K562 (cell line): ENCODE measurements around the gene ODAD4. TPM values are rescaled to one million over a fixed set of nuclear protein-coding genes. Genes with fewer than 3 reads are reported as not detected.

ENCODE experiments used
- ATAC-seq: fragments of 200-7000 bp; cut with Tn5 transposase; 3 replicates; pipeline ENCODE4 v1.9.1; 2020; ENCODE audit warnings: moderate library complexity
- BruUV-seq: library from RNA; stranded (reverse); fragments of 400-500 nt; replicated peaks from 2 replicates; lab custom pipeline; 2021; lab: Mats Ljungman, UMichigan
- CTCF ChIA-PET: fragments of 300-600 bp; formaldehyde crosslinking; extraction: SDS; loops from one replicate; lab custom pipeline; 2021; ENCODE audit warnings: low intra/inter-chr PET ratio; lab: Yijun Ruan, JAX
- POLR2A ChIA-PET: fragments of 300-600, 350-650 bp; sonication (Branson Sonifier 250); formaldehyde crosslinking; extraction: SDS; loops from one replicate; lab custom pipeline; 2021; ENCODE audit warnings: antibody characterized with exemption, inconsistent platforms; lab: Yijun Ruan, JAX
- DNase-seq, 4 experiments: peaks; one replicate each; pipeline versions ENCODE4 v3.0.0 to v3.0.0-alpha.2; 2011 to 2018; ENCODE audit warnings: low spot score in 3 of 4, mixed read lengths in 3 of 4; ENCODE audit errors: extremely low read depth in 1 of 4
- FAIRE-seq: peaks from 2 replicates; lab custom pipeline; 2011; peaks lifted over from hg19 to GRCh38; lab: Jason Lieb, UNC
- H2AFZ ChIP-seq: 2 replicates; pipeline ENCODE4 v1.6.0; 2011; ENCODE audit warnings: low read depth, low read length, control low read depth, inconsistent platforms
- H3K27ac ChIP-seq: fragments of 200-600 bp; 3 replicates; pipeline ENCODE4 v1.8.0; 2011; ENCODE audit warnings: low read depth, mild to moderate bottlenecking, control low read depth, inconsistent platforms, low read length, moderate library complexity, mixed read lengths; ENCODE audit errors: extremely low read depth
- H3K27me3 ChIP-seq, 2 experiments: fragments of 300-600 bp in 1 of 2; 2 replicates in 1 of 2; 3 replicates in 1 of 2; pipeline versions ENCODE4 v1.6.0 to v1.8.0; 2011; ENCODE audit warnings: inconsistent platforms in 2 of 2, low read length in 2 of 2, mild to moderate bottlenecking in 1 of 2, mixed read lengths in 1 of 2, moderate library complexity in 1 of 2; ENCODE audit not compliant: control insufficient read depth in 2 of 2, insufficient read depth in 2 of 2
- H3K36me3 ChIP-seq: fragments of 300-600 bp; 3 replicates; pipeline ENCODE4 v1.8.0; 2011; ENCODE audit warnings: mild to moderate bottlenecking, low read length, inconsistent platforms; ENCODE audit not compliant: control insufficient read depth, insufficient read depth
- H3K4me1 ChIP-seq, 2 experiments: fragments of 200-600 bp in 1 of 2; replicated peaks in 1 of 2; 2 replicates in 1 of 2; 3 replicates in 1 of 2; pipeline versions ENCODE4 v1.5.1 to v1.8.0; 2011; ENCODE audit warnings: inconsistent platforms in 2 of 2, low read length in 2 of 2, mild to moderate bottlenecking in 1 of 2, mixed read lengths in 1 of 2, moderate library complexity in 1 of 2; ENCODE audit not compliant: control insufficient read depth in 2 of 2, insufficient read depth in 2 of 2
- H3K4me2 ChIP-seq: 2 replicates; pipeline ENCODE4 v1.6.1; 2011; ENCODE audit warnings: low read length, control low read depth, inconsistent platforms, mixed read lengths; ENCODE audit not compliant: insufficient read depth
- H3K4me3 ChIP-seq: fragments of 200-600 bp; sonication (generic), shearing (Covaris generic); 2 replicates; pipeline ENCODE4 v1.5.1; 2016; ENCODE audit warnings: control low read depth, inconsistent platforms
- H3K79me2 ChIP-seq: fragments of 200-600 bp; 3 replicates; pipeline ENCODE4 v1.8.0; 2011; ENCODE audit warnings: low read length, inconsistent platforms; ENCODE audit not compliant: control insufficient read depth, insufficient read depth
- H3K9ac ChIP-seq, 2 experiments: 2 replicates each; pipeline versions ENCODE4 v1.6.0 to v1.6.1; 2011; ENCODE audit warnings: low read depth in 2 of 2, low read length in 2 of 2, control low read depth in 1 of 2, inconsistent platforms in 1 of 2, mild to moderate bottlenecking in 1 of 2, mixed read lengths in 1 of 2; ENCODE audit not compliant: insufficient read depth in 1 of 2
- H3K9me1 ChIP-seq: one replicate; pipeline ENCODE4 v1.6.0; 2011; ENCODE audit warnings: inconsistent platforms, mild to moderate bottlenecking, low read length, moderate library complexity; ENCODE audit not compliant: control insufficient read depth, insufficient read depth
- H3K9me3 ChIP-seq: replicated peaks from 2 replicates; pipeline ENCODE4 v1.5.1; 2011; ENCODE audit warnings: low read depth, low read length, inconsistent platforms; ENCODE audit not compliant: control insufficient read depth, insufficient read depth
- H4K20me1 ChIP-seq: replicated peaks from 2 replicates; pipeline ENCODE4 v1.6.1; 2011; ENCODE audit warnings: low read length, inconsistent platforms, mixed read lengths; ENCODE audit not compliant: control insufficient read depth, insufficient read depth
- C11orf30 ChIP-seq: fragments of 450-650 bp; IDR thresholded peaks from 2 replicates; pipeline ENCODE4 v1.6.1; 2016; ENCODE audit warnings: low read depth, mild to moderate bottlenecking
- DMBX1 ChIP-seq: fragments of 250-450 bp; sonication (Bioruptor Pico); IDR thresholded peaks from 2 replicates; pipeline ENCODE4 v1.8.0; 2022; ENCODE audit warnings: inconsistent platforms, mild to moderate bottlenecking, moderate library complexity, borderline replicate concordance
- EWSR1 ChIP-seq: fragments of 450-650 bp; IDR thresholded peaks from 2 replicates; pipeline ENCODE4 v1.6.1; 2018; ENCODE audit warnings: borderline replicate concordance, mild to moderate bottlenecking, low read depth, moderate library complexity; ENCODE audit not compliant: partially characterized antibody
- GABPA ChIP-seq: fragments of 200-800 bp; sonication (Bioruptor generic); conservative IDR thresholded peaks from 2 replicates; pipeline ENCODE4 v1.6.1; 2016; ENCODE audit warnings: low read depth, missing genetic modification characterization, missing compliant biosample characterization
- GATA2 ChIP-seq: sonication (generic); formaldehyde crosslinking; IDR thresholded peaks from 2 replicates; pipeline ENCODE4 v1.4.0; 2020; ENCODE audit warnings: mild to moderate bottlenecking, missing genetic modification reagents
- HINFP ChIP-seq: fragments of 450-650 bp; conservative IDR thresholded peaks from 2 replicates; pipeline ENCODE4 v1.6.1; 2016; ENCODE audit warnings: missing genetic modification characterization, low read depth, mild to moderate bottlenecking, control low read depth, missing compliant biosample characterization
- HMG20A ChIP-seq: fragments of 450-650 bp; formaldehyde crosslinking; conservative IDR thresholded peaks from 2 replicates; pipeline ENCODE4 v1.4.0; 2020; ENCODE audit warnings: mild to moderate bottlenecking, mixed read lengths
- HMG20B ChIP-seq: fragments of 250-450 bp; sonication (Bioruptor Pico); IDR thresholded peaks from 2 replicates; pipeline ENCODE4 v1.5.0; 2021; ENCODE audit warnings: mild to moderate bottlenecking
- KDM1A ChIP-seq, 2 experiments: fragments of 450-650 bp; IDR thresholded peaks; 2 replicates each; pipeline ENCODE4 v1.6.1; 2016; ENCODE audit warnings: mild to moderate bottlenecking in 2 of 2
- KHSRP ChIP-seq: fragments of 450-650 bp; IDR thresholded peaks from 2 replicates; pipeline ENCODE4 v1.6.1; 2017
- MAFF ChIP-seq: IDR thresholded peaks from 2 replicates; pipeline ENCODE4 v1.6.1; 2012; ENCODE audit warnings: low read length, improper control_type of control experiment
- MAFG ChIP-seq: fragments of 450-650 bp; conservative IDR thresholded peaks from 2 replicates; pipeline ENCODE4 v1.6.1; 2016; ENCODE audit warnings: missing genetic modification characterization, missing compliant biosample characterization
- MAFK ChIP-seq: IDR thresholded peaks from 2 replicates; pipeline ENCODE4 v1.6.1; 2011; ENCODE audit warnings: low read length, improper control_type of control experiment
- NCOR1 ChIP-seq: fragments of 450-650 bp; IDR thresholded peaks from 2 replicates; pipeline ENCODE4 v1.6.1; 2016; ENCODE audit warnings: mild to moderate bottlenecking, moderate library complexity
- NR2C1 ChIP-seq, 2 experiments: fragments of 450-650 bp; IDR thresholded peaks; 2 replicates each; pipeline ENCODE4 v1.6.1; 2017; ENCODE audit warnings: mild to moderate bottlenecking in 2 of 2, antibody characterized with exemption in 1 of 2, inconsistent platforms in 1 of 2, missing compliant biosample characterization in 1 of 2, missing genetic modification characterization in 1 of 2
- THRAP3 ChIP-seq: fragments of 450-650 bp; IDR thresholded peaks from 2 replicates; pipeline ENCODE4 v1.6.1; 2016; ENCODE audit warnings: mild to moderate bottlenecking, inconsistent platforms, borderline replicate concordance
- ZNF316 ChIP-seq: fragments of 450-650 bp; IDR thresholded peaks from 2 replicates; pipeline ENCODE4 v1.6.1; 2016
- WGBS: fragments of 100-300 bp; shearing (Covaris generic); methylation state at CpG from one replicate; pipeline ENCODE4 v1.1.6; 2016; ENCODE audit warnings: low coverage, mixed read lengths; ENCODE audit not compliant: insufficient coverage; ENCODE audit errors: missing lambda C conversion rate; 5-methylcytosine and 5-hydroxymethylcytosine counted together
- in situ Hi-C: fragments of 300-500 bp; cut with MboI; formaldehyde crosslinking; loops from 4 replicates; pipeline ENCODE4 v1.15.0; 2018; ENCODE audit warnings: inconsistent platforms, mixed read lengths
- intact Hi-C: fragments of 100-400 bp; cut with micrococcal nuclease; formaldehyde crosslinking; loops from 2 replicates; pipeline ENCODE4 v1.14.2; 2022
- polyA plus RNA-seq, 8 experiments: library from polyadenylated mRNA; depleted of rRNA in 4 of 8; stranded (reverse) in 5 of 8; unstranded in 3 of 8; fragments of >200 nt; fragmentation: Nextera tagmentation in 2 of 8; fragmentation: Illumina TruSeq in 1 of 8; extraction: Ambion mirVana in 2 of 8; extraction: Trizol in 1 of 8; gene quantifications; 2 replicates each; pipeline versions ENCODE4 v1.2.1 to v1.2.3, GENCODE V29; 2011 to 2014; ENCODE audit warnings: inconsistent platforms in 1 of 8, missing spikeins in 1 of 8
- total RNA-seq, 7 experiments: library from RNA; depleted of rRNA in 6 of 7; stranded (reverse); fragments of >200 nt in 6 of 7; fragmentation: Illumina TruSeq in 2 of 7; extraction: Trizol in 2 of 7; gene quantifications; 2 replicates each; pipeline versions ENCODE4 v1.2.1 to v1.2.3, GENCODE V29; 2011 to 2021; ENCODE audit warnings: low replicate concordance in 1 of 7

Gene ODAD4
- total and polyA plus RNA-seq, 9 of the 15 experiments (the other 6 are each of a cell fraction or from before 2014, with no cell fraction given), result 0.09 to 0.98 (median 0.51) TPM

- H3K9ac ChIP-seq, result no peak overlapping the region
- TF ChIP-seq DMBX1 (CRISPR knock-in tag) (no peak), EWSR1 (no peak), MAFK (peak; percentile 62; the same call in 1 of the 2 replicates), KDM1A (IDR thresholded peaks at IDR 0.05) (no peak), HMG20B (CRISPR knock-in tag) (no peak), HINFP (tag) (no peak), HMG20A (no peak), KHSRP (no peak), GABPA (tag) (no peak), MAFG (tag) (peak; percentile 41; the same call in 1 of the 2 replicates), NR2C1 (IDR thresholded peaks at IDR 0.05) (no peak), NR2C1 (tag; IDR thresholded peaks at IDR 0.05) (no peak), THRAP3 (no peak), ZNF316 (peak; percentile 80), MAFF (peak; percentile 66), C11orf30 (peak; percentile 66), NCOR1 (no peak), GATA2 (CRISPR knock-in tag) (no peak)
- peaks cover 89% of the 10 kb centered on the region for H3K36me3 ChIP-seq
- H3K79me2 ChIP-seq, result peaks cover 27% of the 10 kb centered on the region
- in situ Hi-C loops (no loop called here), intact Hi-C loops (no loop called here)
- ChIA-PET CTCF (no interaction called here), POLR2A (interaction anchor here (1.3 to 3.9 kb wide), 3 partner anchors 10 to 18 kb away, joined by 3 to 16 read pairs (median 5); partner anchors contain the start of gene DNAJC7)
- BruUV-seq, result no TSS peak
- DNase-seq (no peak), ATAC-seq (no peak), FAIRE-seq (no peak)
- no peaks in the 10 kb centered on the region for H3K9me3 ChIP-seq
- H4K20me1 ChIP-seq, result peaks cover 9% of the 10 kb centered on the region; the same call in 1 of the 2 replicates
- H2AFZ ChIP-seq, result no peak overlapping the region
- no peak overlapping the region for H3K27ac ChIP-seq
- H3K4me3 ChIP-seq, result no peak overlapping the region
- no peaks in the 10 kb centered on the region for H3K27me3 ChIP-seq
- H3K4me1 ChIP-seq, result no peaks in the 10 kb centered on the region; a peak in 1 of 5 replicates
- WGBS, result 35% methylated on average over 2 of the region's 2 CpGs
- no peaks in the 10 kb centered on the region for H3K9me1 ChIP-seq
- no peak overlapping the region for H3K4me2 ChIP-seq
These were observed 68.1 kb downstream of the ODAD4 start for GRCh38 chr17:41998497-41998896.
